Hematopoietic multipotent progenitor cell treated with erythropoietin and hydrocortisone succinate and interleukin-3 and kit ligand, for 15 days (in vitro differentiated cells): ENCODE data around the gene SNTB2.
"Not testable (repeated sequence)": the region's sequence is repeated elsewhere in the genome, so short reads cannot be mapped to it uniquely, and the experiment has no call there.

Experiments
- DNase-seq: peaks from one replicate; pipeline ENCODE4 v3.0.0-alpha.2; 2015; ENCODE audit warnings: low spot score

SNTB2 gene

DNA sequence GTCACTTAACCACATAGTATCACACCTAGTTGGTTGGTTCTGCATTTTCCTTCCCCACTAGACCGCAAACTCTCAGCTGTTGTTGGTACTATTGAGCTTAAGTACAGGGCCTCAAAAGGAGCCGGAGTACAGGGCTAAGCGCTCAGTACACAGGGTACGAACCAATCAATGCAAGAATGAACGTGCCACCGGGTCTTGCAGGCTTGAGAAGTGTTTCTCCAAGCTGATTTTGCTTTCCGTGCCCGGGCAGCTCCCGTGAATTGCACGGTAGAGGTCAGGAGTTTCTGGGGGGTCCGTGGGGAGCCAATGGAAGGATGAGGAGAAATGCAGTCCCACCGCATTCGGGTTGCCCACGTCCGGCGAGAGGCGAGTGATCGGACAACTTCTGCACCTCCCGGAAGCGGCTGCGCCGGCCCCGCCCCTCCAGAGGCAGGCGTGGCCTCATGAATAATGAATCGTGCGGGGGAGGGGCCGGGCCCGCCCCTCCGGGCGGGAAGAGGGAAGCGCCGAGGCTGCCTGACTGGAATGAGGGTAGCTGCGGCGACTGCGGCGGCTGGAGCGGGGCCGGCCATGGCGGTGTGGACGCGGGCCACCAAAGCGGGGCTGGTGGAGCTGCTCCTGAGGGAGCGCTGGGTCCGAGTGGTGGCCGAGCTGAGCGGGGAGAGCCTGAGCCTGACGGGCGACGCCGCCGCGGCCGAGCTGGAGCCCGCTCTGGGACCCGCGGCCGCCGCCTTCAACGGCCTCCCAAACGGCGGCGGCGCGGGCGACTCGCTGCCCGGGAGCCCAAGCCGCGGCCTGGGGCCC lies at the start of gene SNTB2:
Gene SNTB2, plus strand, starts transcription at position 523 of the 804 bp plus-strand sequence. Its CDS starts 3 bp downstream, at position 526.
- DNase-seq, result peak; percentile 85

- DNase-seq, result no peak
Observed at GRCh38 chr16:69138608-69139007, 48.4 kb upstream of the SNTB2 start.

DNA sequence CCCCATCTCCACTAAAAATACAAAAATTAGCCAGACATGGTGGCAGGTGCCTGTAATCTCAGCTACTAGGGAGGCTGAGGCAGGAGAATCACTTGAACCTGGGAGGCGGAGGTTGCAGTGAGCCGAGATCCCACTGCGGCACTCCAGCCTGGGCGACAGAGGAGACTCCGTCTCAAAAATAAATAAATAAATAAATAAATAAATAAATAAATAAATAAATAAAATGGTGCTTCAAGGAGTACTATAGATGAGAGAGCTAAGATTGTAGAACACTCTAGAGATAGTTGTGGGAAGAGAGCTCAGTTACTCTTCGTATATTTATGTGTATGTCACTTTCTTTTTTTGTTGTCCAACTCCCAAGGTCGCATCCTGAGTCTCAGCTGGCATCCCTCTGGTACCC lies 47.5 kb upstream of the SNTB2 start:
- not testable (repeated sequence) for DNase-seq

- DNase-seq, result no peak
Observed at GRCh38 chr16:69141014-69141413, 46.0 kb upstream of the SNTB2 start.

GRCh38 chr16:69141936-69142335 lies 45.0 kb upstream of the SNTB2 start:
- DNase-seq, result no peak

DNA sequence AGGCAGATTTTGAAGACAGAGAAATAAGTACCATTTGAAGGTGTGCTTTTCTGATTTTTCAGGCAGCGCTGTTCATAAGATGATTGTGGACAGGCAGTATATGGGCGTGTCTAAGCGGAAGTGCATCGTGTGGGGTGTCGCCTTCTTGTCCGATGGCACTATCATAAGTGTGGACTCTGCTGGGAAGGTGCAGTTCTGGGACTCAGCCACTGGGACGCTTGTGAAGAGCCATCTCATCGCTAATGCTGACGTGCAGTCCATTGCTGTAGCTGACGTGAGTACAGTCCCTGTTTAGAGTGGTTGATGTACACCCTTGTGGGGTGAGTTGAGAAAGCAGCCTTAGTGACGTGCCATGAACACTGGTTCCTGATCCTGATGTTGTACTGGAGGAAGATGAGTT lies 43.8 kb upstream of the SNTB2 start:
- no peak for DNase-seq

GRCh38 chr16:69145658-69146057 lies 41.3 kb upstream of the SNTB2 start:
- no peak for DNase-seq

- not testable (repeated sequence) for DNase-seq
Observed at GRCh38 chr16:69149621-69150020, 37.3 kb upstream of the SNTB2 start.

DNA sequence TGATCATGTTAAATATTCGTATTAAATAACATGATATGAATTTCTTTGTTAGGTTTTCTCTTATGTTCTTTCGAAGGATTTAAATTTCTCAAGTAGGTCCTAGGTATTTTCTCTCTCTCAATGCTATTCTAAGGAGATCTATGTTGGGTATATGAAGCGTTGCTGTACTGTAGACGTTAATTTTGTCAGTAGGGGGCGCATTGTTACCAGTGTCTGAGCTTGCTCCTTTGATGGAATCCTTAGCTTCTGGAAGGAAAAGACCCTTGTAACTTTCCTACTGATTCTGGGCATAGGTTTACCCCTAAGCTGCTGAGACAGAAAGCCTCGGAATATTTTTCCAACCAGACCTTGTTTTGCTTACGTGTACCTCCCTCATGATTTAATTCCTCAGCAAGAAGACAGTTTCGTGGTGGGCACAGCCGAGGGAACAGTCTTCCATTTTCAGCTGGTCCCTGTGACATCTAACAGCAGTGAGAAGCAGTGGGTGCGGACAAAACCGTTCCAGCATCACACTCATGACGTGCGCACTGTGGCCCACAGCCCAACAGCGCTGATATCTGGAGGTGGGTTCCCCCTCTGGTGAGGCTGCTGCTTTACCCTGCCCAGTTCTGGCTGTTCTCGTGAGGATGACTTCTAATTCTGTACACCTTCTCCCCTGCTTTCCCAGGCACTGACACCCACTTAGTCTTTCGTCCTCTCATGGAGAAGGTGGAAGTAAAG lies 36.7 kb upstream of the SNTB2 start:
- DNase-seq, result peak; percentile 75

DNA sequence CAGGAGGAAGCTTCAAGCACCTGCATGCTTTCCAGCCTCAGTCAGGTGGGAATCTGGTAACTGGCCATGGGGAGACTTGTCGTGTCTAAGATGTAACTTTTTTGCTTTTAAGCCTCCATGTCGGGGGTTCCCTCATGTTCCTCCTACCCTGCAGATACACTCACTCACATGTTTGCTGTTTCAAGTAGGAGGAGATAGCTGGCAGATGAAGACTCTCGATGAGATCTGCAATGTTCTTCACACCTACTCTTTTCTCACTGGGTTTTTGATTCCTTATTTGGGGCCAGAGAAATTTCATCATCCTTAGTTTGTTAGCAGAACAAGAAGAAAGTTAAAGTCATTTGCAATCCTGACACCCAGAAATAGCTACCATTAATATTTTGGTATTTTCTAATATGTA lies 29.8 kb upstream of the SNTB2 start:
- no peak for DNase-seq

DNA sequence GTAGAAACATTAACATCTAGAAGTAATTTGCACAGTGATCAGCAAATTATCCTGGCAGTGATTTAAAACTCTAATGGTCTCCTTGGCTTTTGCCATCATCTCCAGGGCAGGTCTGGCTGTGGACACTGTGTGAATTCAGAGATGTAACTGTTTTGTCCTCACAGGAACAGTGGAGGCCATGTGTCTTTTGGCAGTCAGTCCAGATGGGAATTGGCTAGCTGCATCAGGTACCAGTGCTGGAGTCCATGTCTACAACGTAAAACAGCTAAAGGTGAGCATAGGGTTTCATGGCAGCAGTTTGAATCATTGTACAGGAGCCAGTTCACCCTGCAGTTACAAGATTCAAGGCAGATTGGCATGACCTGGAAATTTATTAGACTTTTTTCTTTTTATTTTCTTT lies 26.8 kb upstream of the SNTB2 start:
- DNase-seq, result no peak

DNA sequence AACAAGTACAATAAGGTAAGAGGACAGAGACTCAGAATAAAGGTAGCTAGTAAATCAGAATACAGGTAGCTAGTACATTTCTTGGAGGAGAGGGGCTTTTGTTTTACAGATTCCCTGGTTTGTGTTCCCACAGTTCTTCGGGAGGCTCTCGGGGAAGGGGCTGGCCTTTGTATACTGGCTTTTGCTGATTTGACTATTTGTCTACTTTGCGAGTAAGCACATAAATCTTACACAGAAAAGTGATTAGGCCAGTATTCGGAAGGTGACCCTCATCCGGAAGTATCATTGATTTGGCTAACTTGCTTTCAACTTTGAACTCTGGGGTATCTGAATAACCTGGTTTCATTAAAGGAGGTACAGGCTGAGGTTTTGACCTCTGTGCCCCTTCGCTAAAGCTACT lies 21.4 kb upstream of the SNTB2 start:
- no peak for DNase-seq

DNA sequence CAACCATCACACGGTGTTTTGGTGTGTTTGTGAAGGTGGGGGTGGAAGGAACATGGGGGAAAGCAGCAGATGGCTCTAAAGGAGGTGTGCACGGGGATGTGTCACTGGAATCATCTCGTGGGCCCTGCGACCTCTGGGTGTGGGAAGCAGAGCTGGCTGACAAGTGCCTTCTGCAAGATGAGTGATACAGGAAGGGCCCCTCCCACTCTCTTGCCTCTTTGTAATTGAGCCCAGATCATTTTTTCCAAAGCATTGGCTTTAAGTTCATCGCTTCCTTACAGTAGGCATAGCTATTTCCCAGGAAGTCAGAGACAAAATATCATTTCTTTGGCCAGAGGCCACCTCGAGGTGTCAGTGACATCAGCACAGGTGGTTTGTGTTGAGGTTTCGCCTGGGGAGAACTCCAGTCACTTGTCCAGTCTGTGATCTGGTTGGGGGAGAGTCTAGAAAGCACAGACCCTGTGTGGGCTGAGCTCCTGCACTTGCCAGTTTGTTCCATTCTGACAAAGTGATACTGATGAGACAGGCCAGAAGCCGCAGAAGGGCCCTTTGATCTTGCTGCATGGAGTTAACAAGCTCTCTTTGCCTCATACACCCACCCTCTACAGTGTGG lies 20.6 kb upstream of the SNTB2 start:
- DNase-seq, result no peak

GRCh38 chr16:69166946-69167930 lies 19.7 kb upstream of the SNTB2 start:
- DNase-seq, result no peak

- DNase-seq, result no peak
Observed at GRCh38 chr16:69169051-69169450, 17.9 kb upstream of the SNTB2 start.

DNA sequence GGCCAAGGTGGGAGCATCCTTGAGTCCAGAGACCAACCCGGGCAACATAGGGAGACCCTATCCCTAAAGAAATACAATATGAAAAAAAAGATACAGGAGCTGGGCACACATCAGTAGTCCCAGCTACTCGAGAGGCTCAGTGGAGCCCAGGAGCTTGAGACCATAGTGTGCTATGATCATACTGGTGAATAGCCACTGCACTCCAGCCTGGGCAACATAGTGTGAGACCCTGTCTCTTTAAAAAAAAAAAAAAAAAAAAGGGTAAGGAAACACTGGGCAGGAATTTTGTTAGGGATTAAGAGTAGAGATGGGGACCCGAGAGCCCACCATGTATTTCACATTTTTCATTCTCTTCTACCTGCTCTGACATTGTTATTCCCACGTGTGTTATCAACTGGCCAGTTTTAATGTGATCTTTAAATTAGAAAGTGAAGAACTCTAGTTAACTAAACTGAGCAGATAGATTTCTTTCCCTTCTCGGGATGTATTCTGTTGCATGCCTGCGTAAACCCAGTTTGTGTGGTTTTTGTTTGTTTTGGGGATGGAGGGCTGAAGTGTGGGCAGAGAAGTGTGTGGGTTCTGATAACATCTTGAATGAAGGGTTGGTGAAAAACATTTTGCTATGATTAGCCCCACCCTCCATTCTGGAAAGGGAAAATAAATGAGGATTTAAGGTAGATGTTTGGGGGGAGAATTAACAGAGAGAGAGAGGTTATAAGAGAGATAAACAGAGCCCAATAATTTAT lies 17.2 kb upstream of the SNTB2 start:
- no peak for DNase-seq

DNA sequence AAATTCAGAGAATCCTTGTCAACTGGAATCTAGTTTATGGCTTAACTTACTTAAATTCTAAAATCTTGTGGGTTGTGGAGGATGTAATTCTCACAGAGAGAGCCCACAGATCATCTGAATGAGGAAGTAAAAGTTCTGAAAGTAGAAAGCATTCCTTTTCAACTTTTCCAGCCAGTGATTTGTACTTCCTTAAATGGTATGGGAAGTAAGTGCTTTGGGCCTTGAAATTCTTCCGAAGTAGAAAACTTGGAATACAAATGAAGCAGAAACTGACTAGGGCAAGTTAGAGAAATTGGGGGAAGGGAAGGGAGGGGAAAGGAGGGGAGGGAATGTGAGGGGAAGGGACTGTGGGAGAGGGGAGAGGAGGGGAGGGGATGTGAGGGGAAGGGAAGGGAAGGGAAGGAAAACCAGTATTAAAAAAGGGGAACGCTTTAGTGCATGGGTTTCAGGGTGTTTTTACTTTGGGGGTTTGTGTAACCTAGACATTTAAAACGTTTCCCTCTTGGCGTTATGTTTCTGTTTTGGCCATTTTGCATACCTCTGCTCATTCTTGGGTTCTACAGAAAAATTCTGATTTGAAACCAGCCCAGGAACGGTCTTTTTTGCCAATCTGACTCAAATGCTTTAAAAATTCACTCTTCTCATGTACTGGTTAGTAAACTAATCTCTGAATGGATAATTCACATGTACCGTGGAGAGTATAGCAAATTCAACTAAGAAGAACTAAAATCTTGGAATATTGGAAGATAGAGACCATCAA lies 15.5 kb upstream of the SNTB2 start:
- no peak for DNase-seq

GRCh38 chr16:69176033-69176800 lies 10.7 kb upstream of the SNTB2 start:
- no peak for DNase-seq

- no peak for DNase-seq
Observed at GRCh38 chr16:69179328-69180010, 7.5 kb upstream of the SNTB2 start.
